ENCODE measurements around the gene LPP. TPM values are rescaled to one million over a fixed set of nuclear protein-coding genes. Genes with fewer than 3 reads are reported as not detected.
"Not testable (repeated sequence)": the region's sequence is repeated elsewhere in the genome, so short reads cannot be mapped to it uniquely, and the experiment has no call there.

LPP gene
- total RNA-seq, 1 donor from 2014 or later = 23.1 TPM

DNA sequence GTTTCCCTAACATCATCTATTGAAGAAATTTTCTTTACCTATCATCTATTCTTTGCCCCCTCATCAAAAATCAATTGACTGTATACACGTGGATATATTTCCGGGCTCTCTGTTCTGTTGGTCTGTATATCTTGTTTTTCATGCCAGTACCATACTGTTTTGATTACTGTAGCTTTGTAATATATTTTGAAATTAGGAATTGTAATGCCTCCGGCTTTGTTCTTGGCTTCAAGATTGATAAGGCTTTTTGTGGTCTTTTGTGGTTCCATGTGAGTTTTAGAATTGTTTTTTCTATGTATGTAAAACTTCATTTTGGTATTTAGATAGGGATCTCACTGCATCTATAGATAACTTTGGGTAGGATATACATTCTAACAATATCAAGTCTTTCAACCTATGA is 454.4 kb downstream of the LPP start:
- Mint-ChIP-seq H3K27me3 (ENCODE audit: unreplicated experiment) (no peaks in the 10 kb centered on the region), H3K27ac (ENCODE audit: unreplicated experiment) (no peak overlapping the region), H3K4me3 (ENCODE audit: unreplicated experiment) (no peak overlapping the region), H3K36me3 (ENCODE audit: unreplicated experiment) (peaks cover 12% of the 10 kb centered on the region), H3K9me3 (ENCODE audit: unreplicated experiment) (peaks cover 1% of the 10 kb centered on the region), H3K4me1 (ENCODE audit: low read depth, unreplicated experiment) (no peaks in the 10 kb centered on the region)
- TF ChIP-seq, protein P1, sequence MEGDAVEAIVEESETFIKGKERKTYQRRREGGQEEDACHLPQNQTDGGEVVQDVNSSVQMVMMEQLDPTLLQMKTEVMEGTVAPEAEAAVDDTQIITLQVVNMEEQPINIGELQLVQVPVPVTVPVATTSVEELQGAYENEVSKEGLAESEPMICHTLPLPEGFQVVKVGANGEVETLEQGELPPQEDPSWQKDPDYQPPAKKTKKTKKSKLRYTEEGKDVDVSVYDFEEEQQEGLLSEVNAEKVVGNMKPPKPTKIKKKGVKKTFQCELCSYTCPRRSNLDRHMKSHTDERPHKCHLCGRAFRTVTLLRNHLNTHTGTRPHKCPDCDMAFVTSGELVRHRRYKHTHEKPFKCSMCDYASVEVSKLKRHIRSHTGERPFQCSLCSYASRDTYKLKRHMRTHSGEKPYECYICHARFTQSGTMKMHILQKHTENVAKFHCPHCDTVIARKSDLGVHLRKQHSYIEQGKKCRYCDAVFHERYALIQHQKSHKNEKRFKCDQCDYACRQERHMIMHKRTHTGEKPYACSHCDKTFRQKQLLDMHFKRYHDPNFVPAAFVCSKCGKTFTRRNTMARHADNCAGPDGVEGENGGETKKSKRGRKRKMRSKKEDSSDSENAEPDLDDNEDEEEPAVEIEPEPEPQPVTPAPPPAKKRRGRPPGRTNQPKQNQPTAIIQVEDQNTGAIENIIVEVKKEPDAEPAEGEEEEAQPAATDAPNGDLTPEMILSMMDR (IDR thresholded peaks at IDR 0.05; ENCODE audit: partially characterized antibody, unreplicated experiment) = no peak
- DNase-seq = no peak

- not testable (repeated sequence) for H3K4me1 Mint-ChIP-seq (ENCODE audit: low read depth, unreplicated experiment); H3K27me3 Mint-ChIP-seq (ENCODE audit: unreplicated experiment); H3K27ac Mint-ChIP-seq (ENCODE audit: unreplicated experiment); H3K36me3 Mint-ChIP-seq (ENCODE audit: unreplicated experiment); DNase-seq; H3K4me3 Mint-ChIP-seq (ENCODE audit: unreplicated experiment); H3K9me3 Mint-ChIP-seq (ENCODE audit: unreplicated experiment)
Measured at GRCh38 chr3:188613721-188614120, 459.8 kb downstream of the LPP start.

- Mint-ChIP-seq H3K4me3 (ENCODE audit: unreplicated experiment) (no peak overlapping the region), H3K9me3 (ENCODE audit: unreplicated experiment) (no peaks in the 10 kb centered on the region), H3K27me3 (ENCODE audit: unreplicated experiment) (no peaks in the 10 kb centered on the region), H3K36me3 (ENCODE audit: unreplicated experiment) (no peaks in the 10 kb centered on the region), H3K4me1 (ENCODE audit: low read depth, unreplicated experiment) (no peaks in the 10 kb centered on the region), H3K27ac (ENCODE audit: unreplicated experiment) (no peak overlapping the region)
- no peak for DNase-seq
- TF ChIP-seq, protein P1 (IDR thresholded peaks at IDR 0.05; ENCODE audit: partially characterized antibody, unreplicated experiment) = no peak
Measured at GRCh38 chr3:188617270-188617669, 463.3 kb downstream of the LPP start.

DNA sequence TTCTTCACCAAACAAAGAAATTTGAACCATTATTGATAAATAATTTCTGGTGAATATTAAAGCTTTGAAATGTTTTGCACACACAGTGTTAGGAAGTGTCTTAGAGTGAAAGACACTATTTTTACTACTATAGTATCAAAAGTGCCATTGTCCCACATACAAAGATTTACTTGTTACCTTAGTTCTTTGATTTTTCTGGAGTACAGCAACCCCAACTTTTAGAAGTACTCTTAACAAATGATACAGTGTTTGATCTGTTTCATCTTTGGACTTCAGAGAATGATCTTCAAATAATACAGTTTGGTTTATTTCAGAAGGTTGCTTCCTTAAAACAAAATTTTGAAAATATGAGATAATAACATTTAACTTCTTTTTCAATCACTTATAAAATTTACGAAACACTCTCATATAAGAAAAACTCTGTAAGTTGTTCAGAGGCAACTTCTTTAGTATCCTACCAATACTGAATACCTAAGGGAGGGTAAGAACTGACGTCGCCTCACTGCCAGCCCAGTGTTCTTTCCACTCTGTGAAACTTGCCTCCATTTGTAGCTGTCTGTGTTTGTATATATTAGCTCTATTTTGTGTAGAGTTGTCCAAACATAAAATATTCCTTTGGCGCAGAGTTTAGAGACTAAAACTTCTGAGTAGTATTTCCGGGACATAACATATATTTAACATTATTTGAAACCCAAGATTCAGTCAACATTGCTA is 464.2 kb downstream of the LPP start:
- H3K4me1 Mint-ChIP-seq (ENCODE audit: low read depth, unreplicated experiment) = no peaks in the 10 kb centered on the region
- DNase-seq = no peak
- H3K27ac Mint-ChIP-seq (ENCODE audit: unreplicated experiment) = no peak overlapping the region
- TF ChIP-seq, protein P1 (IDR thresholded peaks at IDR 0.05; ENCODE audit: partially characterized antibody, unreplicated experiment) = no peak
- no peaks in the 10 kb centered on the region for H3K36me3 Mint-ChIP-seq (ENCODE audit: unreplicated experiment)
- no peaks in the 10 kb centered on the region for H3K27me3 Mint-ChIP-seq (ENCODE audit: unreplicated experiment)
- H3K9me3 Mint-ChIP-seq (ENCODE audit: unreplicated experiment) = no peaks in the 10 kb centered on the region
- no peak overlapping the region for H3K4me3 Mint-ChIP-seq (ENCODE audit: unreplicated experiment)

DNA sequence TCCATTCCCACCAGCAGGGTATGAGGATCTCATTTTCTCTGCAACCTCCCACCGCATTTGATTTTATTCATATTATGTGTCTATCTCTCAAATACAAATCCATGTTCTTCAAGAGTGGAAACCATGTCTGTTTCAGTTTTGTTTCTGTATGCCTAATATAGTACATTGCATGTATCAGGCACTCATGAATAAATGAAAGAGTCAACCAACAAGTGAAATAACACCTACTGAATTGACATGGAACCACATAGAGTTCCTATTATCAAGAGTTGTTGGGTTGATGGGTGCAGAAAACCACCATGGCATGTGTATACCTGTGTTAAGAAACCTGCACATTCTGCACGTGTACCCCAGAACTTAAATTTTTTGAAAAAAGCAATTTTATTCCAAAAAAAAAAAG is 466.8 kb downstream of the LPP start:
- H3K4me1 Mint-ChIP-seq (ENCODE audit: low read depth, unreplicated experiment) = no peaks in the 10 kb centered on the region
- H3K36me3 Mint-ChIP-seq (ENCODE audit: unreplicated experiment) = no peaks in the 10 kb centered on the region
- no peak overlapping the region for H3K27ac Mint-ChIP-seq (ENCODE audit: unreplicated experiment)
- no peak overlapping the region for H3K4me3 Mint-ChIP-seq (ENCODE audit: unreplicated experiment)
- DNase-seq = no peak
- no peaks in the 10 kb centered on the region for H3K9me3 Mint-ChIP-seq (ENCODE audit: unreplicated experiment)
- TF ChIP-seq, protein P1 (IDR thresholded peaks at IDR 0.05; ENCODE audit: partially characterized antibody, unreplicated experiment) = no peak
- no peaks in the 10 kb centered on the region for H3K27me3 Mint-ChIP-seq (ENCODE audit: unreplicated experiment)

Measured in glutamatergic neuron (in vitro differentiated cells).